Osteocyte (in vitro differentiated cells): ENCODE results near the gene TMEM72. TPM values are rescaled to one million over a fixed set of nuclear protein-coding genes. Genes with fewer than 3 reads are reported as not detected.
A peak's percentile ranks its signal among the peaks of the same experiment; 100 is the strongest.

ENCODE experiments used
- DNase-seq: peaks from one replicate; pipeline ENCODE4 v3.0.0; 2021; ENCODE audit warnings: mixed read lengths; ENCODE audit not compliant: unreplicated experiment; ENCODE audit errors: extremely low spot score
- H3K27ac Mint-ChIP-seq: one replicate; pipeline ENCODE4 v1.8.0; 2021; ENCODE audit warnings: mild to moderate bottlenecking, mixed read lengths; ENCODE audit not compliant: unreplicated experiment
- H3K27me3 Mint-ChIP-seq: one replicate; pipeline ENCODE4 v1.8.0; 2021; ENCODE audit warnings: mixed read lengths; ENCODE audit not compliant: unreplicated experiment
- H3K36me3 Mint-ChIP-seq: one replicate; pipeline ENCODE4 v1.8.0; 2021; ENCODE audit warnings: mixed read lengths; ENCODE audit not compliant: unreplicated experiment
- H3K4me1 Mint-ChIP-seq: one replicate; pipeline ENCODE4 v1.8.0; 2021; ENCODE audit warnings: mixed read lengths; ENCODE audit not compliant: unreplicated experiment
- H3K4me3 Mint-ChIP-seq: one replicate; pipeline ENCODE4 v1.8.0; 2021; ENCODE audit warnings: mild to moderate bottlenecking, moderate library complexity, mixed read lengths; ENCODE audit not compliant: unreplicated experiment
- H3K9me3 Mint-ChIP-seq: one replicate; pipeline ENCODE4 v1.8.0; 2021; ENCODE audit warnings: mixed read lengths; ENCODE audit not compliant: unreplicated experiment
- total RNA-seq: library from RNA; stranded (reverse); gene quantifications from 2 replicates; pipeline ENCODE4 v1.2.1, GENCODE V29; 2021
- TF ChIP-seq, protein P1 (sequence below): fragments of 200-600 bp; sonication (generic); IDR thresholded peaks from 2 replicates; pipeline ENCODE4 v1.5.0; 2021; ENCODE audit warnings: antibody characterized with exemption, mild to moderate bottlenecking, moderate library complexity

Gene TMEM72
- total RNA-seq, 1 donor from 2014 or later: not detected

DNA sequence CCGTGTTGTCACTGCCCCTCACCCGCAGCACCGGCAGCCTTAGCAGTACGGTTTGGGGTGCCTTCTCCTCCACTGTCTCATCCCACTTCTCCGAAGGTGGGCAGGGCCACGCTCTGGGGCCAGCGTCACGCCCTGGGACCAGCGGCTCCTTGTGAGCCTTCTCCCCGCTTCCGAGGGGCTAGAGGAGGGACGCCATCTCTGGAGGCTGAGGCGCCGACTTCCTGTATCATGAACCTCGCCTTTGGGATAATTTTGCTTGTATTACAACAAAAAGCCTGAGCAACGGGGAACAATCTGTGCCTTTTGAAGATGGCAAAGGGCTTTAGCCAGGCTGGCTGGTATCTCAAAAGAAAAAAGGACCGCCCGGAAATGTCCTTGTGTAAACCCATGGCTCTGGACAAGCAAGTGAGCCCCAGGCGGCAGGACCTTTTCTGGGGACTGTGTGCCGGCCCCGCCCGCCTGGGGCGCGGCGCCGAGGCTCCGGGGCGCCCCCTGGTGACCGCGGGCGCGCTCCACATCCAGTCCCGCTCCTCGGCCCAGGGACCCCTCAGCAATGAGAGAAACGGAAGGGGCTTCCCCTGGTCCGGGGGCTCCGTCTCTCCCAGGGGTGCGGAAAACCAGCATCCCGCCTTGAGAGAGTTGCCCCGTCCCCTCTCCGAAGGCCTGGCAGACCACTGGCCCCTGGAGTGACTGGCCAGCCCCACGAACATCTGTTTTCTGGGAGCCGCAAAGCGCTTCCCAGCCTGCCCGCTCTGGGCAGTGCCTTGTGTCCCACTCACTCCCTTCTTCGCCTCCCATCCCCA is 63.7 kb downstream of the TMEM72 start:
- Mint-ChIP-seq H3K27ac (peak overlapping the region; percentile 57), H3K9me3 (no peaks in the 10 kb centered on the region), H3K36me3 (peaks cover 7% of the 10 kb centered on the region), H3K27me3 (no peaks in the 10 kb centered on the region), H3K4me1 (peaks cover 54% of the 10 kb centered on the region), H3K4me3 (peak overlapping the region; percentile 29)
- peak; percentile 90 for DNase-seq
- TF ChIP-seq, protein P1, sequence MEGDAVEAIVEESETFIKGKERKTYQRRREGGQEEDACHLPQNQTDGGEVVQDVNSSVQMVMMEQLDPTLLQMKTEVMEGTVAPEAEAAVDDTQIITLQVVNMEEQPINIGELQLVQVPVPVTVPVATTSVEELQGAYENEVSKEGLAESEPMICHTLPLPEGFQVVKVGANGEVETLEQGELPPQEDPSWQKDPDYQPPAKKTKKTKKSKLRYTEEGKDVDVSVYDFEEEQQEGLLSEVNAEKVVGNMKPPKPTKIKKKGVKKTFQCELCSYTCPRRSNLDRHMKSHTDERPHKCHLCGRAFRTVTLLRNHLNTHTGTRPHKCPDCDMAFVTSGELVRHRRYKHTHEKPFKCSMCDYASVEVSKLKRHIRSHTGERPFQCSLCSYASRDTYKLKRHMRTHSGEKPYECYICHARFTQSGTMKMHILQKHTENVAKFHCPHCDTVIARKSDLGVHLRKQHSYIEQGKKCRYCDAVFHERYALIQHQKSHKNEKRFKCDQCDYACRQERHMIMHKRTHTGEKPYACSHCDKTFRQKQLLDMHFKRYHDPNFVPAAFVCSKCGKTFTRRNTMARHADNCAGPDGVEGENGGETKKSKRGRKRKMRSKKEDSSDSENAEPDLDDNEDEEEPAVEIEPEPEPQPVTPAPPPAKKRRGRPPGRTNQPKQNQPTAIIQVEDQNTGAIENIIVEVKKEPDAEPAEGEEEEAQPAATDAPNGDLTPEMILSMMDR: peak; percentile 98

DNA sequence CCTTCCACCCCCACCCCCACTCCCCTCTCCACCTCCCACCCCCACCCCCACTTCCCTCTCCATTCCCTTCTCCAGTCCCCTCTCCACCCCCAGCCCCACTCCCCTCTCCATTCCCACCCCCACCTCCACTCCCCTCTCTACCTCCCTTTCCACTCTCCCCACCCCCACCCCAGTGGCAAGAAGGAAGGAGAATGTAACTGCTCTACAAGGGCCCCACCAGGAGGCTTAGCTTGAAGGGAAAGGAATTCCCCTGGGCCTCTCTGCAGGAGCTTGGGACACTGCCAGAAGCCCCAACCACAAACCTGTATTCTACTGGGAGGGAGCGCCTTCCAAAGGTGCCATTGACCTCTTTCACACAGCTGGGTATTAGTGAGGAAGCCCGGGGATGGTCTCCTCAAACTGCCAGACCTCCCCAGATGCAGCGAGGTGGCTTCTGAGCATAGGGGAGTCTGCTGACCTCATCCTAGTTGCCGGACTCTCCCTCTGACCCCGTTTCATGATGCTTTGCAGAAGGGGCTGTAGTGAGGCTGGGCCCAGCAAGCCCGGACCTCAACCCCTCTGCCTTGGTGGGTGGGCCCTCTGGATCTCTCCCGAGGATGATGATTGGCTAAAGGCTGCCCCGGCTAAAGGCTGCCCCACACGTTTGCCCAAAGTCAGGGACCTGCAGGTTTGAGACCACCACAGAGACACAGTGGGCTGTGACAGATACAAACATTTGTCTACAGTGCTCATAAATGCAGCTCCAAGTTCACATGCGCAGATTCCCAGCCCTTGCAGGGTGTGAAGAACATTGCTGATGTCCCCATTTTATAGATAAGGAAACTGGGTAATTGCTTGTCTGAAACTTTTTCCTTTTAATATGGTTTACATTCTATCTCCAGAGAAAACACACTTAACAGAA is 64.5 kb downstream of the TMEM72 start:
- no peak for DNase-seq
- TF ChIP-seq, protein P1: no peak
- Mint-ChIP-seq H3K4me1 (peaks cover 62% of the 10 kb centered on the region), H3K4me3 (no peak overlapping the region), H3K27me3 (no peaks in the 10 kb centered on the region), H3K27ac (peak overlapping the region; percentile 23), H3K36me3 (peaks cover 5% of the 10 kb centered on the region), H3K9me3 (no peaks in the 10 kb centered on the region)

DNA sequence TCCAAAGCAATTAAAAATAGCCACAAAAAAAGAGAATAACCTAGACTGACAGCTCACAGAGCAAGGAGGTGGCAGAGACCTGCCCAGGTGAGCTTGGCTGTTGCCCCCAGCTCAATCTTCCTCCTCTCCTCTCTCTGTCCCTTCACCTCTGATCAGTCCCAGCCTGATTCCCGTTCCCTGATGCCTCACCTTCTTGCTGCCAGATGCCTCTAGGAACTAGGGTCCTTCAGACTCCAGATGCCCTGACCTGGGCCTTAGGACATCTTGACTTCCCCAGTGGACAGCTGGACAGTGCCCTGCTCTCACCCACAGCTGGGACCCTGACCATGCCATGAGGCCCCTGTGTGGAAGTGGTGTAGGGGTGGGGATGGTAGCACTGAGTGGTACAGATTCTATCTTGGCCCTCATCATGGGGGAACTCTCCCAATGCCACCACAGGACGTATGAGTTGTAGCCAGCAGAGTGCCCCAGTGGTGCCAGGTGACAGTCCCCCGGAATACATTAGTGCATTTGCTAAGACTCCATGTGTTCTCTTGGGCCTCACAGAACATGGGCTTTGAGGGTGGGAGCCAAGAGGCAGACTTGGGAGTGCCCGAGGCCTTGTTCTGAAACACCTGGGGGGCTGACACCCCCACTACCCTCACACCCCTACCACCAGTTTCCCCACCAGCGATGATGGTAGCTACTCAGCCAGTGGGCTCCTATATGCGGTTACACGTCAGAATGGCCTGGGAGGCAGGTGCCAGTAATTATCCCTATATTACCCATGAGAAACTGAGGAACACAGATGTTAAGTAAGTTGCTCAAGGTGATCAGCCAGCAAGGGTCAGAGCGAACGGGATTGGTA is 65.4 kb downstream of the TMEM72 start:
- H3K27ac Mint-ChIP-seq: peak overlapping the region; percentile 63
- H3K4me3 Mint-ChIP-seq: peak overlapping the region; percentile 55
- H3K4me1 Mint-ChIP-seq: peaks cover 71% of the 10 kb centered on the region
- H3K36me3 Mint-ChIP-seq: peaks cover 5% of the 10 kb centered on the region
- DNase-seq: no peak
- H3K9me3 Mint-ChIP-seq: no peaks in the 10 kb centered on the region
- TF ChIP-seq, protein P1: no peak
- no peaks in the 10 kb centered on the region for H3K27me3 Mint-ChIP-seq

DNA sequence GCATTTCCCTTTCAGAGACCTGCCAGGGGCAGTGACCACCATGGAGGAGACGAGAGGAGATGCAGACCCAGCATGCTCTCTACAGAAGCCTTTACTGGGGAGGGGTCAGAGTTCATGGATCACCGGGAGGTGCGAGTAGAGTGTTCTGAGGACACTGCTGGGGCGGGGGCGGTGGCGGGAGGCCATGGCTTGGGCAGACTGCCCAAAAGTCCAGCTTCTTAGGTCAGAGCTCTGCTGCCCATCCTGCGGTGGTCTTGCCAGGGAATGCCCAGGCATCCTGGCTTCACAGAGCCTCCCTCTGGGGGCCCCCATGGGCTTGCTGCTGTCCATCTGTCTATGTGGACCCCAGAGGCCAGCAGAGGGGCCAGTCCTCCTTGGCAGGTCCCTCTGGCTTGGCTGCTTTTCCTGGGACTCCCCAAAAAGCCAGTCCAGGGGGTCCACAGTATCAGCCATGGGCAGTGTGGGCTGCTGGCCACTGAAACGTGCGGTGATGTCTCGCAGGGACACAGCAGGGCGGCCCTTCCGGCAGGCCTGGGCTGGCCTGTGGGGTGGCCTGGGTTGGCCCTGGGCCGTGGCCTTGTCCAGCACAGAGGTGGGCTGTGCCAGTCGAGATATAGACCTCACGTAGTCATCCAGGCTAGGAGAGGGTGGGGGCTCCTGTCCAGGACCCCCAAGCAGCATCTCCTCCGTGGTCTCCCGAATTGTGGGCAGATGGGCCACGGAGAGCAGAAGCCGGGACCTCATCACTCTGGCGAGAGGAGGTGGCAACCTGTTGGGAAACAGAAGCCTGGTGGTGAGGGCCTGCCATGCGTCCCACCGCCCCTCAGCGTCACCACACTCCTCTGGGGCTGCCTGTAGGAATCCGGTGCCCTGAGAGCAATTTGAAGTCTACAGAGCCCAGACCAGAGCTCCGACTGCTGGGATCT is 66.4 kb downstream of the TMEM72 start:
- TF ChIP-seq, protein P1: no peak
- H3K27ac Mint-ChIP-seq: peak overlapping the region; percentile 88
- peak overlapping the region; percentile 78 for H3K4me3 Mint-ChIP-seq
- H3K9me3 Mint-ChIP-seq: no peaks in the 10 kb centered on the region
- no peaks in the 10 kb centered on the region for H3K27me3 Mint-ChIP-seq
- DNase-seq: no peak
- H3K4me1 Mint-ChIP-seq: peaks cover 79% of the 10 kb centered on the region
- peaks cover 3% of the 10 kb centered on the region for H3K36me3 Mint-ChIP-seq
